ENCODE measurements around the gene CAMKV. TPM values are rescaled to one million over a fixed set of nuclear protein-coding genes. Genes with fewer than 3 reads are reported as not detected.
A peak's percentile ranks its signal among the peaks of the same experiment; 100 is the strongest.
"Not testable (repeated sequence)": the region's sequence is repeated elsewhere in the genome, so short reads cannot be mapped to it uniquely, and the experiment has no call there.

The CAMKV gene
- total RNA-seq (2022) (not detected in 2 replicates), Bru-seq, nascent RNA (percentile 10 among the genes with signal in this experiment), BruChase-seq, experiment 1, labeled RNA remaining after a 6-hour chase (percentile 21 among the genes with signal in this experiment), BruChase-seq, experiment 2, labeled RNA remaining after a 2-hour chase (percentile 7 among the genes with signal in this experiment)
- long read RNA-seq, result 0 reads

DNA sequence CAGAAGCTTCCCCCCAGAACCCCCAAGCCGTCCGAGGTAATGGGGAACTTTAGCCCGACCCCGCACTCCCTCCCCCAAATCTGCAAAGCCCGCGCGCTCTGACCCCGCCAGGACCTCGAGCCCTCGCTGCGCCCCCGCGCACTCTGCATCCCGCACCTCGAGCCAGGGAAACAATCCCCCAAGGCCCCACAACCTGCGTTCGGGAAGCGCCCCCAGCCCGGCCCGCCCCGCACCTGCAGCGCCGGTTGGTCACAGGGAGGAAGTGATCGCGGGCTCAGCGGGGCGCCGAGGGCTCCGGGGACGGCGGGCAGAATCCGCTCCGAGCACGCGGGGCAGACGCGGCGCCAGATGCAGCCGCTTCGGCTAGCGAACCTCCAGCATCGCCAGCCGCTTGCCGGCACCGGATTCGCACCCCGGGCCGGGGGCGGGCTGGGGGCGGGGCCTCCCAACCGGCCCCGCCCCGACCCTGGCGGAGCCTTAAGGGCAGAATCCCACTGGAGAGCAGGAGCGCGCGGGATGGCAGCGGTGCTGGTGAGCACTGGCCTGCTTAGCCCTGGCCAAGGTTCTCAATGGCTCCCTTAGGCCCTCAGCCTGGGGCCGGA is at the start of gene CAMKV:
TSS of gene CAMKV (minus strand) at position 382 of the 602 bp plus-strand sequence. CDS start 7,518 bp downstream, outside the sequence.
- TF ChIP-seq, protein P1, sequence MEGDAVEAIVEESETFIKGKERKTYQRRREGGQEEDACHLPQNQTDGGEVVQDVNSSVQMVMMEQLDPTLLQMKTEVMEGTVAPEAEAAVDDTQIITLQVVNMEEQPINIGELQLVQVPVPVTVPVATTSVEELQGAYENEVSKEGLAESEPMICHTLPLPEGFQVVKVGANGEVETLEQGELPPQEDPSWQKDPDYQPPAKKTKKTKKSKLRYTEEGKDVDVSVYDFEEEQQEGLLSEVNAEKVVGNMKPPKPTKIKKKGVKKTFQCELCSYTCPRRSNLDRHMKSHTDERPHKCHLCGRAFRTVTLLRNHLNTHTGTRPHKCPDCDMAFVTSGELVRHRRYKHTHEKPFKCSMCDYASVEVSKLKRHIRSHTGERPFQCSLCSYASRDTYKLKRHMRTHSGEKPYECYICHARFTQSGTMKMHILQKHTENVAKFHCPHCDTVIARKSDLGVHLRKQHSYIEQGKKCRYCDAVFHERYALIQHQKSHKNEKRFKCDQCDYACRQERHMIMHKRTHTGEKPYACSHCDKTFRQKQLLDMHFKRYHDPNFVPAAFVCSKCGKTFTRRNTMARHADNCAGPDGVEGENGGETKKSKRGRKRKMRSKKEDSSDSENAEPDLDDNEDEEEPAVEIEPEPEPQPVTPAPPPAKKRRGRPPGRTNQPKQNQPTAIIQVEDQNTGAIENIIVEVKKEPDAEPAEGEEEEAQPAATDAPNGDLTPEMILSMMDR (IDR thresholded peaks at IDR 0.05; ENCODE audit: unreplicated experiment), result no peak
- CTCF ChIA-PET, result interaction anchor here (2.1 kb wide), 1 partner anchor 30 kb away, joined by 5 read pairs; no protein-coding TSS in a partner anchor
- DNase-seq (ENCODE audit: unreplicated experiment), result no peak
- Mint-ChIP-seq H3K27ac (ENCODE audit: low read depth, unreplicated experiment) (no peak within 1 kb of the TSS), H3K36me3 (ENCODE audit: insufficient read depth, unreplicated experiment) (no peaks in the 10 kb centered on the region), H3K4me3 (ENCODE audit: unreplicated experiment) (no peak within 1 kb of the TSS), H3K4me1 (ENCODE audit: insufficient read depth, unreplicated experiment) (no peaks in the 10 kb centered on the region), H3K9me3 (ENCODE audit: unreplicated experiment) (no peaks in the 10 kb centered on the region), H3K27me3 (ENCODE audit: insufficient read depth, unreplicated experiment) (no peaks in the 10 kb centered on the region)
- BruUV-seq (replicated peaks), result no TSS peak
- POLR2A ChIA-PET, result interaction anchor here (1.2 kb wide), 1 partner anchor 12 kb away, joined by 6 read pairs; no protein-coding TSS in a partner anchor
- intact Hi-C loops (cut with micrococcal nuclease), result no loop called here

DNA sequence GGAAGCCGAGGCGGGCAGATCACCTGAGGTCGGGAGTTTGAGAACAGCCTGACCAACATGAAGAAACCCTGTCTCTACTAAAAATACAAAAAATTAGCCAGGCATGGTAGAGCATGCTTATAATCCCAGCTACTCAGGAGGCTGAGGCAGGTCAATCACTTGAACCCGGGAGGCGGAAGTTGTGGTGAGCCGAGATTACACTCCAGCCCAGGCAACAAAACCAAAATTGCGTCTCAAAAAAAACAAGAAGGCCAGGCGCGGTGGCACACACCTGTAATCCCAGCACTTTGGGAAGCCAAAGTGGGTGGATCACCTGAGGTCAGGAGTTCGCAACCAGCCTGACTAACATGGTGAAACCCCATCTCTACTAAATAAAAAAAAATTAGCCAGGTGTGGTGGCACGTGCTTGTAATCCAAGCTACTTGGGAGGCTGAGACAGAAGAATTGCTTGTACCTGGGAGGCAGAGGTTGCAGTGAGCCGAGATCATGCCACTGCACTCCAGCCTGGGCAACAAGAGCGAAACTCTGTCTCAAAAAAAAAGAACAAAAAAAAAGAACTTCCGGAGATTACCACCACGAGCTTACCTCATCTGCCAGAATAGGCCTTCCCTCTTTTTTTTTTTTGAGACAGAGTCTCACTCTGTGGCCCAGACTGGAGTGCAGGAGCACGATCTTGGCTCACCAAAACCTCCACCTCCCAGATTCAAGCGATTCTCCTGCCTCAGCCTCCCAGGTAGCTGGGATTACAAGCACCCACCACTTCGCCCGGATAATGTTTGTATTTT is 48.3 kb upstream of the CAMKV start:
- H3K4me1 Mint-ChIP-seq (ENCODE audit: insufficient read depth, unreplicated experiment), result not testable (repeated sequence)

DNA sequence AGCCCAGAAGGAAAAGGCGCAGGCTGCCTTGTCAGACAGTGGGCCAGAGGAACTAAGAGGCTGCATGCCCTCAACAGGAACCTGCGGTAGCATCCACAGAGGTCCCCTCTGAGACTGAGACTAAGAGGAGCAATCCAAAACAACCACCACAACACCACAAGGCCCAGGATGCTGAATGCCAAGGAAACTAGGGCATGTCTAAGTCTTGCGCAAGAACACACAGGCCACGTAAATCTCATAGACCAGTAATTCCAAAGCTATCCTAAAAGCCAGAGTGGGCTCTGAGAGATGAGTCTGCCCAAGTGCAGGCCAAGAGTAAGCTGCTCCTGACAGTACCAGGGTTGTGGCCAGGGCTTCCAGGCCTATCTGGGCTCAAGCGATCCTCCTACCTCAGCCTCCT is 47.0 kb upstream of the CAMKV start:
- ChIA-PET CTCF (interaction anchor here (0.8 to 4.6 kb wide), 4 partner anchors 10 to 115 kb away, joined by 3 to 35 read pairs (median 8); partner anchors contain the start of gene INKA1), POLR2A (interaction anchor here (1.4 to 2.7 kb wide), 3 partner anchors 9 to 13 kb away, joined by 3 to 13 read pairs (median 12); partner anchors contain the start of gene MON1A)
- H3K27ac Mint-ChIP-seq (ENCODE audit: low read depth, unreplicated experiment), result no peak overlapping the region
- H3K4me3 Mint-ChIP-seq (ENCODE audit: unreplicated experiment), result no peak overlapping the region
- no peaks in the 10 kb centered on the region for H3K36me3 Mint-ChIP-seq (ENCODE audit: insufficient read depth, unreplicated experiment)
- DNase-seq (ENCODE audit: unreplicated experiment), result no peak
- no peaks in the 10 kb centered on the region for H3K4me1 Mint-ChIP-seq (ENCODE audit: insufficient read depth, unreplicated experiment)
- no peaks in the 10 kb centered on the region for H3K9me3 Mint-ChIP-seq (ENCODE audit: unreplicated experiment)
- intact Hi-C loops (cut with micrococcal nuclease), result no loop called here
- TF ChIP-seq, protein P1 (IDR thresholded peaks at IDR 0.05; ENCODE audit: unreplicated experiment), result no peak
- H3K27me3 Mint-ChIP-seq (ENCODE audit: insufficient read depth, unreplicated experiment), result no peaks in the 10 kb centered on the region
- no TSS peak for BruUV-seq (replicated peaks)

More for the DNA sequence above, 48.3 kb upstream of the CAMKV start:
- intact Hi-C loops (cut with micrococcal nuclease); H3K27me3 Mint-ChIP-seq (ENCODE audit: insufficient read depth, unreplicated experiment); H3K9me3 Mint-ChIP-seq (ENCODE audit: unreplicated experiment); H3K27ac Mint-ChIP-seq (ENCODE audit: low read depth, unreplicated experiment); BruUV-seq (replicated peaks); H3K36me3 Mint-ChIP-seq (ENCODE audit: insufficient read depth, unreplicated experiment); POLR2A ChIA-PET; H3K4me3 Mint-ChIP-seq (ENCODE audit: unreplicated experiment); DNase-seq (ENCODE audit: unreplicated experiment): not testable (repeated sequence)
- CTCF ChIA-PET, result interaction anchor here (0.6 to 4.6 kb wide), 4 partner anchors 10 to 263 kb away, joined by 4 to 35 read pairs (median 4); no protein-coding TSS in a partner anchor

DNA sequence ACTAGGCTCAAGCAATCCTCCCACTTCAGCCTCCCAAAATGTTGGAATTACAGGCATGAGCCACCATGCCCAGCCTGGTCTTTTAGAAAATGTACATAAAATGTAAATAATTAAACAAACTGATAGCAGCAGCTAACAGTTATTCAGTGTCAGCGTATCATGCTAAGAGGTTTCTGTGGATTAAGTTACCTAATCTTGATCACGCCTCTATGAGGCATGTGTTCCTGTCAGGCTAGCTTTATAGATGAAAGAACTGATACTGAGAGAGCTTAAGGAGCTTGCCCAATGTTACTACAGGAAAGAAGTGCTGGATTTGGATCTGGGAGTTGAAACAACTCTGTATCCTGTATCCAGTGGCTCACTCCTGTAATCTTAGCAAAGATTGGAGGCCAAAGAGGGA is 45.2 kb upstream of the CAMKV start:
- Mint-ChIP-seq H3K27ac (ENCODE audit: low read depth, unreplicated experiment) (no peak overlapping the region), H3K9me3 (ENCODE audit: unreplicated experiment) (no peaks in the 10 kb centered on the region), H3K36me3 (ENCODE audit: insufficient read depth, unreplicated experiment) (peaks cover 6% of the 10 kb centered on the region), H3K4me1 (ENCODE audit: insufficient read depth, unreplicated experiment) (no peaks in the 10 kb centered on the region), H3K4me3 (ENCODE audit: unreplicated experiment) (no peak overlapping the region), H3K27me3 (ENCODE audit: insufficient read depth, unreplicated experiment) (no peaks in the 10 kb centered on the region)
- ChIA-PET POLR2A (interaction anchor here (0.6 to 2.7 kb wide), 9 partner anchors 9 to 134 kb away, joined by 3 to 20 read pairs (median 5); partner anchors contain the start of genes INKA1, IP6K1 and MON1A), CTCF (interaction anchor here (0.6 to 4.6 kb wide), 6 partner anchors 8 to 175 kb away, joined by 3 to 35 read pairs (median 5); partner anchors contain the start of gene INKA1)
- DNase-seq (ENCODE audit: unreplicated experiment), result no peak
- intact Hi-C loops (cut with micrococcal nuclease), result no loop called here
- TF ChIP-seq, protein P1 (IDR thresholded peaks at IDR 0.05; ENCODE audit: unreplicated experiment), result no peak
- BruUV-seq (replicated peaks), result no TSS peak
